AG04450 (cell line): Measurements from ENCODE around the gene SEZ6L. TPM values are rescaled to one million over a fixed set of nuclear protein-coding genes. Genes with fewer than 3 reads are reported as not detected.
"Not testable (repeated sequence)": the region's sequence is repeated elsewhere in the genome, so short reads cannot be mapped to it uniquely, and the experiment has no call there.

Experiments used
- CTCF ChIA-PET: fragments of 300-600, 350-600 bp; formaldehyde crosslinking; extraction: SDS; loops from one replicate; lab custom pipeline; 2022; ENCODE audit warnings: antibody characterized with exemption, inconsistent platforms; lab: Charles Lee
- POLR2A ChIA-PET: fragments of 350-600 bp; formaldehyde crosslinking; extraction: SDS; loops from one replicate; lab custom pipeline; 2021; ENCODE audit warnings: antibody characterized with exemption, inconsistent platforms; lab: Yijun Ruan, JAX
- DNase-seq: peaks from one replicate; pipeline ENCODE4 v3.0.0-alpha.2; 2011; ENCODE audit warnings: low read depth, low spot score
- H3K27ac ChIP-seq: one replicate; pipeline ENCODE4 v1.5.1; 2012; ENCODE audit warnings: low read depth, low read length, control low read depth
- H3K27me3 ChIP-seq: one replicate; pipeline ENCODE4 v1.6.0; 2012; ENCODE audit warnings: low read length; ENCODE audit not compliant: control insufficient read depth, insufficient read depth
- H3K4me3 ChIP-seq: 2 replicates; pipeline ENCODE4 v1.5.1; 2011; ENCODE audit warnings: mild to moderate bottlenecking, low read depth, low read length, control low read depth
- H3K9me3 ChIP-seq: 2 replicates; pipeline ENCODE4 v1.5.1; 2012; ENCODE audit warnings: low read length; ENCODE audit not compliant: control insufficient read depth, insufficient read depth
- CTCF ChIP-seq: IDR thresholded peaks from 2 replicates; pipeline ENCODE4 v1.5.1; 2011; ENCODE audit warnings: low read depth, low read length, control low read depth, inconsistent platforms
- polyA plus RNA-seq: library from polyadenylated mRNA; depleted of rRNA; stranded (reverse); fragments of >200 nt; gene quantifications from 2 replicates; pipeline ENCODE4 v1.2.3, GENCODE V29; 2011

SEZ6L gene
- polyA plus RNA-seq, 1 experiment, result not detected

DNA sequence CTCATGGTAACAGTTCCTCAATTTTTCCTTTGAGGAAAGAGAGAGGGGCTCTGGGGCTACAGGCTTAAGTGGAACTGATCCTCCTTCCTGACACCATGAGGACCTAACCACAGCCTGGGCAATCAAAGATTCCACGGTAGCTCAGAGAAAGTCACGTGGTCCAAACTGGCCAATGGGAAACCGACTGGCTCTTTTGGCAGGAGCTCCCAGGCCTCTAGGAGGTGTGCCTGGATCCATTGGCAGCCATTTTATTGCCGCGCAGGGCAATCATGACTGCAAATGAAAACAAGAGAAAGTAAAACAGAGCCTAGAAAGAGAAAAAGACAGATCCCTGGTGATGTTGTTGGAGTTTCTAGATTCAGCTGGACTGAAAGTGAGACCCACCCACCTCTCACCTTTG lies 232.5 kb downstream of the SEZ6L start:
- ChIA-PET POLR2A (no interaction called here), CTCF (interaction anchor here (0.9 to 1.3 kb wide), 2 partner anchors 37 to 59 kb away, joined by 3 to 4 read pairs; no protein-coding TSS in a partner anchor)
- no peak overlapping the region for H3K27ac ChIP-seq
- H3K9me3 ChIP-seq, result no peaks in the 10 kb centered on the region; the same call in 1 of the 2 replicates
- H3K27me3 ChIP-seq, result peaks cover 3% of the 10 kb centered on the region
- TF ChIP-seq CTCF, result no peak
- no peak for DNase-seq
- H3K4me3 ChIP-seq, result no peak overlapping the region

GRCh38 chr22:26404851-26405421 lies 235.7 kb downstream of the SEZ6L start:
- peaks cover 4% of the 10 kb centered on the region for H3K27me3 ChIP-seq
- ChIA-PET POLR2A (no interaction called here), CTCF (interaction anchor here (0.6 to 1.6 kb wide), 2 partner anchors 22 to 56 kb away, joined by 4 to 10 read pairs; no protein-coding TSS in a partner anchor)
- H3K4me3 ChIP-seq, result no peak overlapping the region
- no peaks in the 10 kb centered on the region; the same call in 1 of the 2 replicates for H3K9me3 ChIP-seq
- TF ChIP-seq CTCF, result no peak
- DNase-seq, result no peak
- no peak overlapping the region for H3K27ac ChIP-seq

GRCh38 chr22:26406118-26406517 lies 236.9 kb downstream of the SEZ6L start:
- peaks cover 7% of the 10 kb centered on the region for H3K27me3 ChIP-seq
- ChIA-PET POLR2A (no interaction called here), CTCF (interaction anchor here (1.2 to 1.6 kb wide), 2 partner anchors 39 to 55 kb away, joined by 3 to 10 read pairs; no protein-coding TSS in a partner anchor)
- no peak overlapping the region for H3K4me3 ChIP-seq
- no peaks in the 10 kb centered on the region; the same call in 1 of the 2 replicates for H3K9me3 ChIP-seq
- no peak for TF ChIP-seq CTCF
- no peak overlapping the region for H3K27ac ChIP-seq
- peak; percentile 1 for DNase-seq

- peaks cover 15% of the 10 kb centered on the region for H3K27me3 ChIP-seq
- H3K4me3 ChIP-seq, H3K9me3 ChIP-seq, CTCF ChIA-PET, DNase-seq, H3K27ac ChIP-seq, POLR2A ChIA-PET: not testable (repeated sequence)
These were observed 239.4 kb downstream of the SEZ6L start for GRCh38 chr22:26408562-26409220.

GRCh38 chr22:26409719-26410335 lies 240.6 kb downstream of the SEZ6L start:
- Histone ChIP-seq H3K27ac (no peak overlapping the region), H3K27me3 (peaks cover 15% of the 10 kb centered on the region), H3K9me3 (no peaks in the 10 kb centered on the region; the same call in 1 of the 2 replicates), H3K4me3 (no peak overlapping the region)
- no peak for TF ChIP-seq CTCF
- DNase-seq, result no peak
- POLR2A ChIA-PET, result no interaction called here
- CTCF ChIA-PET, result interaction anchor here (1.2 to 1.3 kb wide), 2 partner anchors 42 to 256 kb away, joined by 3 read pairs; no protein-coding TSS in a partner anchor
